Fibroblast of lung (primary cell): ENCODE measurements around the gene PDP2. TPM values are rescaled to one million over a fixed set of nuclear protein-coding genes. Genes with fewer than 3 reads are reported as not detected.

ENCODE experiments used
- DNase-seq, 2 donors: peaks; one replicate each; pipeline versions ENCODE4 v3.0.0 to v3.0.0-alpha.2; 2010; ENCODE audit warnings: low read depth in 2 of 2
- H2AFZ ChIP-seq: 2 replicates; pipeline ENCODE4 v1.5.1; 2012; ENCODE audit warnings: low read length, control low read depth, inconsistent platforms
- H3K27ac ChIP-seq: 2 replicates; pipeline ENCODE4 v1.5.1; 2011; ENCODE audit warnings: low read length, control low read depth; ENCODE audit not compliant: insufficient read depth
- H3K27me3 ChIP-seq: 2 replicates; pipeline ENCODE4 v1.5.1; 2011; ENCODE audit warnings: mild to moderate bottlenecking, low read length; ENCODE audit not compliant: control insufficient read depth, insufficient read depth
- H3K36me3 ChIP-seq: 2 replicates; pipeline ENCODE4 v1.5.1; 2011; ENCODE audit warnings: low read length; ENCODE audit not compliant: control insufficient read depth, insufficient read depth
- H3K4me1 ChIP-seq: 2 replicates; pipeline ENCODE4 v1.5.1; 2011; ENCODE audit warnings: low read length; ENCODE audit not compliant: control insufficient read depth, insufficient read depth; ENCODE audit errors: extremely low read depth
- H3K4me2 ChIP-seq: 2 replicates; pipeline ENCODE4 v1.5.1; 2011; ENCODE audit warnings: low read length, control low read depth; ENCODE audit not compliant: insufficient read depth; ENCODE audit errors: extremely low read depth
- H3K4me3 ChIP-seq, 4 experiments: fragments of 200-600 bp in 1 of 4; sonication (generic) in 1 of 4; replicated peaks in 1 of 4; 2 replicates each; pipeline ENCODE4 v1.5.1; 2011 to 2016; ENCODE audit warnings: low read length in 4 of 4, low read depth in 3 of 4, mild to moderate bottlenecking in 3 of 4, control low read depth in 2 of 4, inconsistent platforms in 1 of 4, mixed read lengths in 1 of 4; ENCODE audit not compliant: insufficient read depth in 1 of 4; ENCODE audit errors: control extremely low read depth in 1 of 4
- H3K79me2 ChIP-seq: 2 replicates; pipeline ENCODE4 v1.5.1; 2012; ENCODE audit warnings: mild to moderate bottlenecking, low read length, inconsistent platforms; ENCODE audit not compliant: control insufficient read depth, insufficient read depth
- H3K9ac ChIP-seq: 2 replicates; pipeline ENCODE4 v1.5.1; 2011; ENCODE audit warnings: mild to moderate bottlenecking, low read length, control low read depth; ENCODE audit not compliant: insufficient read depth
- H3K9me3 ChIP-seq: 2 replicates; pipeline ENCODE4 v1.5.1; 2012; ENCODE audit warnings: low read depth, low read length; ENCODE audit not compliant: control insufficient read depth, insufficient read depth
- H4K20me1 ChIP-seq: 2 replicates; pipeline ENCODE4 v1.5.1; 2011; ENCODE audit warnings: low read length; ENCODE audit not compliant: control insufficient read depth, insufficient read depth; ENCODE audit errors: extremely low read depth
- EZH2 ChIP-seq: IDR thresholded peaks from 2 replicates; pipeline ENCODE4 v1.5.1; 2012; ENCODE audit warnings: low read length, control low read depth, mild to moderate bottlenecking; ENCODE audit errors: missing control alignments
- polyA plus RNA-seq, 2 donors: library from polyadenylated mRNA; depleted of rRNA in 1 of 2; stranded (reverse) in 1 of 2; unstranded in 1 of 2; fragments of >200 nt; gene quantifications; 2 replicates each; pipeline ENCODE4 v1.2.1, GENCODE V29; 2011 to 2012; ENCODE audit warnings: missing spikeins in 1 of 2
- total RNA-seq: library from RNA; depleted of rRNA; stranded (reverse); fragments of >200 nt; gene quantifications from 2 replicates; pipeline ENCODE4 v1.2.1, GENCODE V29; 2014
- TF ChIP-seq, protein P1 (sequence below), 2 donors: IDR thresholded peaks in 1 of 2; conservative IDR thresholded peaks in 1 of 2; 1 replicate in 1 of 2; 2 replicates in 1 of 2; pipeline ENCODE4 v1.5.1; 2011 to 2012; ENCODE audit warnings: low read length in 2 of 2, control low read depth in 1 of 2, inconsistent platforms in 1 of 2, low read depth in 1 of 2, mild to moderate bottlenecking in 1 of 2

PDP2 gene
- total and polyA plus RNA-seq, 2 donors (not counting 1 experiment from before 2014, with no cell fraction given), result 10.9 to 11.6 TPM

DNA sequence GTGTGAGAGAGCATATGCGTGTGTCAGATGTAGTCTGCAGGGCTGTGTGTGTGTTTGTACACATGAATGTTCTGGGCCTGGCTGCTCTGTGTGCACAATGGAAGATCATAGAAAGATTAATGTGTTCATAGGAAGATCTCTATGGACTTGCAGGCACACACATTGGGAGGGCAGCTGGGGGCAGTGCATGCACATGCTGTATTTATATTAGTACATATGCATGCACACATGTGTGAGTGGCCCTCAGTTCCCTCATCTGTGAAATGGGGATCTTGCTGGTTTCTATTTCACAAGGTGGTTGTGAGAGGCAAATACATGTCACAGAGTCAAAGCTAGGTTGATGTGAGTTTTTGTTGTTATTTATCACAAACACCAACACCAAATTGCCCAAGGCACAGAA is 34.0 kb upstream of the PDP2 start:
- Histone ChIP-seq H3K4me3 (no peak overlapping the region), H3K9me3 (no peaks in the 10 kb centered on the region), H3K4me1 (no peaks in the 10 kb centered on the region), H4K20me1 (no peaks in the 10 kb centered on the region), H3K79me2 (no peaks in the 10 kb centered on the region), H3K9ac (no peak overlapping the region), H2AFZ (no peak overlapping the region), H3K27ac (no peak overlapping the region), H3K27me3 (peaks cover 45% of the 10 kb centered on the region), H3K36me3 (no peaks in the 10 kb centered on the region), H3K4me2 (no peak overlapping the region)
- no peak for DNase-seq
- TF ChIP-seq, protein P1, sequence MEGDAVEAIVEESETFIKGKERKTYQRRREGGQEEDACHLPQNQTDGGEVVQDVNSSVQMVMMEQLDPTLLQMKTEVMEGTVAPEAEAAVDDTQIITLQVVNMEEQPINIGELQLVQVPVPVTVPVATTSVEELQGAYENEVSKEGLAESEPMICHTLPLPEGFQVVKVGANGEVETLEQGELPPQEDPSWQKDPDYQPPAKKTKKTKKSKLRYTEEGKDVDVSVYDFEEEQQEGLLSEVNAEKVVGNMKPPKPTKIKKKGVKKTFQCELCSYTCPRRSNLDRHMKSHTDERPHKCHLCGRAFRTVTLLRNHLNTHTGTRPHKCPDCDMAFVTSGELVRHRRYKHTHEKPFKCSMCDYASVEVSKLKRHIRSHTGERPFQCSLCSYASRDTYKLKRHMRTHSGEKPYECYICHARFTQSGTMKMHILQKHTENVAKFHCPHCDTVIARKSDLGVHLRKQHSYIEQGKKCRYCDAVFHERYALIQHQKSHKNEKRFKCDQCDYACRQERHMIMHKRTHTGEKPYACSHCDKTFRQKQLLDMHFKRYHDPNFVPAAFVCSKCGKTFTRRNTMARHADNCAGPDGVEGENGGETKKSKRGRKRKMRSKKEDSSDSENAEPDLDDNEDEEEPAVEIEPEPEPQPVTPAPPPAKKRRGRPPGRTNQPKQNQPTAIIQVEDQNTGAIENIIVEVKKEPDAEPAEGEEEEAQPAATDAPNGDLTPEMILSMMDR (conservative IDR thresholded peaks at IDR 0.05 in 1 of 2, IDR thresholded peaks at IDR 0.05 in 1 of 2; ENCODE audit: low read depth in 1 of 2, low read length in 2 of 2), result no peak
- TF ChIP-seq EZH2, result no peak

DNA sequence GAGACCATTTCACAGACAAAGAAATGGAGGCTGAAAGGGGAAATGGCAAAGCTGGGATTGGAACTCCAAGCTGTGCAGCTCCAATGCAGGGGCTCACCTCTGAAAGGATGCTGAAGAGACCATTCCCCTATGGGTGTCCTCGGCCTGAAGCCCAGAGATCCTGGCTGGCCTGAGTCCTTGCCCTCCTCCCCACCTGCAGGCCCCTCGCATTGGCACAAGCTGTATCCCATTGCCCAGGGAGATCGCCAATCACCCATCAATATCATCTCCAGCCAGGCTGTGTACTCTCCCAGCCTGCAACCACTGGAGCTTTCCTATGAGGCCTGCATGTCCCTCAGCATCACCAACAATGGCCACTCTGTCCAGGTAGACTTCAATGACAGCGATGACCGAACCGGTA is 33.5 kb upstream of the PDP2 start:
- Histone ChIP-seq H3K4me1 (no peaks in the 10 kb centered on the region), H3K9ac (no peak overlapping the region), H3K4me3 (no peak overlapping the region), H3K27me3 (peaks cover 45% of the 10 kb centered on the region), H3K79me2 (no peaks in the 10 kb centered on the region), H2AFZ (no peak overlapping the region), H3K27ac (no peak overlapping the region), H4K20me1 (no peaks in the 10 kb centered on the region), H3K4me2 (no peak overlapping the region), H3K9me3 (no peaks in the 10 kb centered on the region), H3K36me3 (no peaks in the 10 kb centered on the region)
- no peak for DNase-seq
- no peak for TF ChIP-seq EZH2
- TF ChIP-seq, protein P1 (conservative IDR thresholded peaks at IDR 0.05 in 1 of 2, IDR thresholded peaks at IDR 0.05 in 1 of 2; ENCODE audit: low read depth in 1 of 2, low read length in 2 of 2), result no peak

DNA sequence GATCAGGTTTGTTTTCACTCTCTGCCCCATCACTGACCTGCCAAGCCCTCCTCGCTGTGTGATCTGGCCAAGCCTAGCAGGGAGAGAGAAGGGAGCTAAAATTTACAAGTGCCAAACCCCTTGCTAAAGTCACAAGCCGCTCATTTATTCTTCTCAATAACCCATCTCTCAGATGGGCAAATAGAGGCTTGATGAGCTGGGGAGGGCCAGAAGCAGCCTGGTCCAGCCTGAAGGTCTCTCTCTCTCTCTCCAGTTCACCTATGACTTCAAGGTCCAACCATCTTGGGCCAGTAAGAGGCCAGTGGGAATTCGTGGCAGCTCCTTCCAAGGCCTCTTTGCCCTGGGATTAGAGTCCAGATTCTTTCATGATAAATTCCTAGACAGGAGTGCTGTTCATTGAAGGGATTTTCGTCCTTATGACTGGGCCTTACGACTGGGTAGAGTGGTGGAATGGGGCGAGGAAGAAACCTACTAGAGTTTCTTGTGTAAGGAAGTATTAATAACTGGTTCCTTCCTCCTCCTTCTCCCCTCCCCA is 32.7 kb upstream of the PDP2 start:
- no peak overlapping the region for H3K4me3 ChIP-seq
- no peaks in the 10 kb centered on the region for H3K4me1 ChIP-seq
- H2AFZ ChIP-seq, result no peak overlapping the region
- H3K79me2 ChIP-seq, result no peaks in the 10 kb centered on the region
- H3K4me2 ChIP-seq, result no peak overlapping the region
- H3K9me3 ChIP-seq, result no peaks in the 10 kb centered on the region
- H4K20me1 ChIP-seq, result no peaks in the 10 kb centered on the region
- H3K27me3 ChIP-seq, result peaks cover 45% of the 10 kb centered on the region
- no peak for DNase-seq
- no peak overlapping the region for H3K9ac ChIP-seq
- no peak overlapping the region for H3K27ac ChIP-seq
- TF ChIP-seq, protein P1 (conservative IDR thresholded peaks at IDR 0.05 in 1 of 2, IDR thresholded peaks at IDR 0.05 in 1 of 2; ENCODE audit: low read depth in 1 of 2, low read length in 2 of 2), result no peak
- no peak for TF ChIP-seq EZH2
- H3K36me3 ChIP-seq, result no peaks in the 10 kb centered on the region
